COR-L47 (cell line): ENCODE data around the gene ULK2.
"Not testable (repeated sequence)": the region's sequence is repeated elsewhere in the genome, so short reads cannot be mapped to it uniquely, and the experiment has no call there.

Experiments used
- DNase-seq: peaks from one replicate; lab custom pipeline; 2025; lab: John Stamatoyannopoulos, UW

ULK2 gene

DNA sequence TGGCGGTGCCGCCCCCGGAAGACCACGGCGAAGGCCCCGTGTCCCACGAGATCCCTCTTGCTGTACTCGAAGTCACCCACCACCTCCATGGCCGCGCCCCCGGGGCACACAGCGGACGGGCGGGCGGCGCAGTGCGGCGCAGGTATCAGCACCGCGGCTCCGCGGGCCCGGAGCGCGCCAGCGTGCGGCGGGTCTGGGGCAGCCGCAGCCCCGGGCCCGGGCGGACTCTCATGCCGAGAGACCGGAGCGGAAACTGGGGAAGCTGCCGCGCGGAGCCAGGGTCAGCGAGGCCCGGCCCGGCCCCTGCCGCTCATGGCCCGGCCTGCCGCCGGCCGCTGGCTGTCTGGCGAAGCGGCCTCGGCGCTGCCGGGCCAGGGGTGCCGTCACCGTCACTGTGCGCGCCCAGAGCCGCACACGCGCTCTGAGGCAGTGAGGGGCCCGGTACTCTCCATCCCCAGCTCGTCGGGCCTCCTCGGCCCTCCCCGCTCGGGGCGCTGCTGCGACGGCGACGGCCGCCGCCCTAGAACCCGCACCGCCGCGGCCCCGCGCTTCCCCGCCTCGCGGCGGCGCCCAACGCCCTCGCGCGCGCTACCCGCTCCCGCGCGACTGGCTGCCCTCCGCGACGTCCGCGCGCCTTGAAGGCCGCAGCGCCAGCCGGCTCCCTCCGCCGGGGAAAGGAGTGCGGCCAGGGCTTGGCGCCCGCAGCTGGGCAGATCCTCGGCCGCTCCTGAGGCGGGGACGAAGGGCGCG is at the start of gene ULK2:
Gene ULK2 (minus strand): TSS at position 608 of the 750 bp plus-strand sequence. CDS start 519 bp downstream, at position 89.
- DNase-seq: peak; percentile 38

- DNase-seq: no peak
Measured at GRCh38 chr17:19915245-19915978, 47.7 kb upstream of the ULK2 start.

- no peak for DNase-seq
Measured at GRCh38 chr17:19911033-19911432, 43.3 kb upstream of the ULK2 start.

DNA sequence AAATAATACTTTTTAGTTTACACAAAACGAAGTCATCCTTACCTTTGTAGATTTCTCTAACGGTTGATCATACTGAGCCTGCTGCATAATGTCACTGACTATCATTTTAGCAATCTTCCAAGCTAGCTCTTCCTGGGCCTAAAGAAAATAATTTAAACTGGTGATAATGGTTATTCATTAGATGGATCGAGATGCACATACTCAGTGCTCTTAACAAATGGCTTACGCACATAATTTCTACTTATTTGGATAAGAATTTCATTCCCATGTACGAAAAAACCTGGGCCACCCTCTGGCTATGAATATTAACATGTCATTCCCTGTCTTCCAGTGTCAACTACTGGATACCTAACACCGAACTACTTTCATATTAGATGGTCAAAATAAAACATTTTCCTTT is 41.4 kb upstream of the ULK2 start:
- DNase-seq: no peak

GRCh38 chr17:19905502-19905901 is 37.8 kb upstream of the ULK2 start:
- no peak for DNase-seq

DNA sequence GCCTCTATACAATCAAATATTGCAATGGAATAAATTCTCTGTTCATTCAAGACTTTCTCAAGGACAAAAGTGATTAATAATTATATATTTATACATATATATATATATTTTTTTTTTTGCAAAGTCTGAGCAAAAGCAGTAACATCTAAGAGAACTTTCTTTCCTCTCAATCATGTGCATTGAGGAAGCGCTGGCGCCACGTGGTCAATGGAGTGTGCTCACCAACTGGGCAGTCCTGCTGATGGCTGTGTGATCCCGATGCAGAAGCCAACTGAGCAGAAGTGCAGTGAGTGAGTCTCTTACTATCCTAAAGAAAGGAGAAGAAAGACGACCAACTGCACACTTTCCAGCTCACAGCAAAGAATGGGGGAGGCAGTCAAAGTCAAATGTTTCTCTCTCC is 37.2 kb upstream of the ULK2 start:
- DNase-seq: no peak

GRCh38 chr17:19904412-19904811 is 36.7 kb upstream of the ULK2 start:
- DNase-seq: no peak

GRCh38 chr17:19900809-19901208 is 33.1 kb upstream of the ULK2 start:
- no peak for DNase-seq

- DNase-seq: no peak
Measured at GRCh38 chr17:19897903-19898302, 30.2 kb upstream of the ULK2 start.

DNA sequence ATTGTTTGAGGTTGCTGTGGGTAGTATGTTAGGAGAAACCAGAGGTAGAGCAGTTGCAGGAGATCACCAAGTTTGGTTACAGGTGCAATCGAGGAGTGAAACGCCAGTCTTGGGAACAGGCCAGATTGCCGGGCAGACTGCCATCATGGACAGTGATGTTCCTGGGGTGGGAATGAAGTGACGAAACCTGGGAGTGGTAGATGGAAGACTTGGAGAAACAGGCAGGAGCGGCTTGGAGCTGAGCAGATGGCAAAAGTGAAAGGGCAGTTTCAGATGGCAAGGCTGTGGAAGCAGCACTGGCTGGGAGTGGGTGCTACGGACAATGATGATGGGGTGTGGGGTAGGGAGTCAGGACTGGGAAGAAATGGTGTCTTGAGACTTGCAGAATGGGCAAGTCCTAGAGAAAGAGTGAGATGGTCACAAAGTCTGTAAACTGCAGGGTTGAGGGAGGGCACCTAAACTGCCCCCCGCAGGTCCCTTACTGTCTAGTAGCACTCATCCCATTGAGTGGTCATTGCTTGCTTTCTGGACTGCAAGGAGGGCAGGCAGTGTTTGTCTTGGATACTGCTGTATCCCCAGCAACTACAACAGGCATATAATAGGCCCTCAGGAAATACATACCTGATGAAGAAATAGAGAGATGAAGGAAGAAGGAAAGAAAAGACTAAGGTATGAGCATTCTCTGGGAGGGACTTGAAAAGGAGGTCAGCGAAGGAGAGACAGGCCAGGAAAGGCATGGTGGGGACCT is 29.5 kb upstream of the ULK2 start:
- peak; percentile 23 for DNase-seq

- no peak for DNase-seq
Measured at GRCh38 chr17:19896679-19897078, 28.9 kb upstream of the ULK2 start.

DNA sequence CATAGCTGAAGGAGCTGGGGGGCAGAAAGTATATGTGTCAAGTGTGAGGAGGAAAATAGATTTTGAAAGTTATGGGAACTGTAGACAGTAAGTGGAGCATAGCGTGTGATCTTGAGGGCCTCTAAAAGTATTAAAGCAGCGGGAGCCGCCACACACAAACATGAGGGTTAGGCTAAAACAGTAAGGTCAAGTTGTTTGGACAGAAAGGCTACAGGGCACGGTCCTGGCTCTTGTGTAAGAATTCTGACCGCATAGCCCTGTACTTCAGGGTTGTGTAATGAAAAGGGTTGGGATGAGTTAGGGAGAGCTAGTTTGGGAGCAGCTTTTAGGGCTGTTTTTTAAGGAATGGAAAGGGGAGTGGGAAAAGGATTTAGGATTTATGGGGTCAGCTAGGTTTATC is 22.8 kb upstream of the ULK2 start:
- not testable (repeated sequence) for DNase-seq

GRCh38 chr17:19890001-19890400 is 22.3 kb upstream of the ULK2 start:
- not testable (repeated sequence) for DNase-seq

GRCh38 chr17:19886116-19886515 is 18.4 kb upstream of the ULK2 start:
- DNase-seq: no peak

DNA sequence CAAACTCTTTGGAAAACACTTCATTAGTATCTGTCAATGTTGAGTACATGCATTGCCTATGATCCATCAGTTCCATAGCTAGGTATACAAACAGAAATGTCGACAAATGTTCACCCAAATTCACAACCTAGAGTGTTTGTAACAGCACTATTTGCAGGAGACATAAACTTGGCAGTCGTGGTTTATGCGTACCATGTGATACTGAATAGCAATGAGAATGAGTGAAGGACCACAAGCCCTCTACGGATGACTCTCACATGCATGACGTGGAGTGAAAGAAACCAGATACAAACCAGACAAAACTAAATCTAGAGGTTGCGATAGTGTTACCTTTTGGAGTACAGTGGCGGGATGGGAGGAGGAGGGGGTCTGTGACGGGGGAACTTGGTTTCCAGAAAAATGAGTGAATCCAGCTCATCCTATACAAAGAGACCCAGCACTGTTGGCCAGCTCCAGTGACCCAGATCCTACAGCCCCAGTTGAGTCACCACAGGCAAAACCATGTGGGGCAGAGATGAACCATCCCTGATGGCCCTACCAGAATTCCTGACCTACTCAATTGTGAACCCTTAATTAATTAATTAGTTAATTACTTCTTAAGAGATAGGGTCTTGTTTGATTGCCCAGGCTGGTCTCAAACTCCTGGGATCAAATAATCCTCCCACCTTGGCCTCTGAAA is 15.9 kb upstream of the ULK2 start:
- no peak for DNase-seq

DNA sequence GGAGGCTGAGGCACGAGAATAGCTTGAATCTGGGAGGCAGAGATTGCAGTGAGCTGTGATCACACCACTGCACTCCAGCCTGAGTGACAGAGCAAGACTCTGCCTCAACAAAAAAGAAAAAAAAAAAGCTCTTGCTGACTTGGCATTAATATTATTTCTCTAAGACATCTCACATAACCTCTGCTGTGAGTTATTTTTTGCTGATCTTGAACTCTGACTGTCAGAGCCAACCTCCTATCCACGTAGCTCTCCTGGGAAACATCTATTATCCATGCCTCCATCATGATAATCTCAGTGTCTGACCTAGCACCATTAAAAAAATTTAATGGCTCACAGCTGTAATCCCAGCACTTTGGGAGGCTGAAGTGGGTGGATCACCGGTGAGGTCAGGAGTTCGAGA is 12.7 kb upstream of the ULK2 start:
- no peak for DNase-seq

DNA sequence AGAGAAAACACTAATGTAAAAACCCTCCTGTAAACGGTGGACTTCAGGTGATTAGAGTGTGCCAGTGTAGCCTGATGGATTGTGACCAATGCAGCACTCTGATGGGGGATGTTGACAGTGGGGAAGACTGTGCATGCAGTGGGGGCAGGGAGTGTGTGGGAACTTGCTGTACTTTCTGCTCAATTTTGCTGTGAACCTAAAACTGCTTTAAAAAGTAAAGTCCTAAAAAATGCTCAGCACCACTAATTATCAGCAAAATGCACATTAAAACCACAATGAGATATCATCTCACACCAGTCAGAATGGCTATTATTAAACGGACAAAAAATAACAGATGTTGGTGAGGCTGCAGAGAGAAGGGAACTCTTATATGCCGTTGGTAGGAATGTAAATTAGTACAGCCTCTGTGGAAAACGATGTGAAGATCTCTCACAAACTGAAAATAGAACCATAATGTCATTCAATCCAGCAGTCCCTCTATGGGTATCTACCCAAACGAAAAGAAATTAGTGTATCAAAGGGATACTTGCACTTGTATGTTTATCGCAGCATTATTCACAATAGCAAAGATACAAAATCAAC is 9.7 kb upstream of the ULK2 start:
- no peak for DNase-seq

GRCh38 chr17:19876529-19877161 is 8.9 kb upstream of the ULK2 start:
- no peak for DNase-seq

DNA sequence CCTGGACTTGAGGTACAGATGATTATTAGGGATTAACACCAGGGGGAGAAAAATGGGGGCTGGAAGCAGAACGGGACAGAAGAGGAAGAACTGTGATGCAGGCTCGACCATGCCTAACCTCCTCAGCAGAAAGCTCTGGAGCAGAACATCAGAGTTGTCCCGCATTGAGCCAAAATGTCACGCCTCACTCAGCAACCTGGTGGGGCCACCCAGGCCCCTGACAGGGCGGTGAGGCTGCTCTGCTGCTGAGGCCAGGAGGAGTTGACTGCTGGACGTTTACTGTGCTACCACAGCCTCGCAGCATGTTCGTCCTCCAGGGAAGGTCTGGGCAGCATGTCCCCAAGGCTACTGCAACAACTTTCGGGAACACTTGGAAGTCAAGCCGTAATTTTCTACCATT is 6.5 kb upstream of the ULK2 start:
- DNase-seq: no peak

- DNase-seq: no peak
Measured at GRCh38 chr17:19873346-19873745, 5.6 kb upstream of the ULK2 start.

GRCh38 chr17:19868079-19868395 is 301 bp upstream of the ULK2 start:
- no peak for DNase-seq

GRCh38 chr17:19867079-19867328 is 732 bp downstream of the ULK2 start:
- peak; percentile 17 for DNase-seq
